ENCODE results near the gene ZNF766. TPM values are rescaled to one million over a fixed set of nuclear protein-coding genes. Genes with fewer than 3 reads are reported as not detected.
A peak's percentile ranks its signal among the peaks of the same experiment; 100 is the strongest.

The ZNF766 gene
- total and polyA plus RNA-seq, 9 of the 15 experiments (the other 6 are each of a cell fraction or from before 2014, with no cell fraction given), result 6.7 to 23.0 (median 11.2) TPM

GRCh38 chr19:52296773-52297600 lies 27.6 kb downstream of the ZNF766 start, which contains the start of gene ZNF480 (continued):
- TF ChIP-seq, protein P1, sequence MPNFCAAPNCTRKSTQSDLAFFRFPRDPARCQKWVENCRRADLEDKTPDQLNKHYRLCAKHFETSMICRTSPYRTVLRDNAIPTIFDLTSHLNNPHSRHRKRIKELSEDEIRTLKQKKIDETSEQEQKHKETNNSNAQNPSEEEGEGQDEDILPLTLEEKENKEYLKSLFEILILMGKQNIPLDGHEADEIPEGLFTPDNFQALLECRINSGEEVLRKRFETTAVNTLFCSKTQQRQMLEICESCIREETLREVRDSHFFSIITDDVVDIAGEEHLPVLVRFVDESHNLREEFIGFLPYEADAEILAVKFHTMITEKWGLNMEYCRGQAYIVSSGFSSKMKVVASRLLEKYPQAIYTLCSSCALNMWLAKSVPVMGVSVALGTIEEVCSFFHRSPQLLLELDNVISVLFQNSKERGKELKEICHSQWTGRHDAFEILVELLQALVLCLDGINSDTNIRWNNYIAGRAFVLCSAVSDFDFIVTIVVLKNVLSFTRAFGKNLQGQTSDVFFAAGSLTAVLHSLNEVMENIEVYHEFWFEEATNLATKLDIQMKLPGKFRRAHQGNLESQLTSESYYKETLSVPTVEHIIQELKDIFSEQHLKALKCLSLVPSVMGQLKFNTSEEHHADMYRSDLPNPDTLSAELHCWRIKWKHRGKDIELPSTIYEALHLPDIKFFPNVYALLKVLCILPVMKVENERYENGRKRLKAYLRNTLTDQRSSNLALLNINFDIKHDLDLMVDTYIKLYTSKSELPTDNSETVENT (CRISPR knock-in tag; IDR thresholded peaks at IDR 0.05), result no peak
- TF ChIP-seq ZNF589 (CRISPR knock-in tag; IDR thresholded peaks at IDR 0.05; ENCODE audit: low read depth), result no peak
- TF ChIP-seq PHF20 (IDR thresholded peaks at IDR 0.05; ENCODE audit: partially characterized antibody), result peak; percentile 78
- TF ChIP-seq PHF8 (IDR thresholded peaks at IDR 0.05; ENCODE audit: borderline replicate concordance, low read length), result peak; percentile 87
- TF ChIP-seq SRSF7 (optimal IDR thresholded peaks at IDR 0.05; ENCODE audit: low read depth, low read length), result no peak
- TF ChIP-seq NKRF (IDR thresholded peaks at IDR 0.05; ENCODE audit: borderline replicate concordance), result peak; percentile 85; the same call in 1 of the 2 replicates
- peak; percentile 79 for TF ChIP-seq POLR2G (IDR thresholded peaks at IDR 0.05; ENCODE audit: low read depth, low read length)
- 0 out of 2 replicates have a peak, but pooled peaks have one; percentile 30 for TF ChIP-seq CBX1 (IDR thresholded peaks at IDR 0.05; ENCODE audit: low read depth)
- TF ChIP-seq CEBPB (tag; IDR thresholded peaks at IDR 0.05), result no peak
- TF ChIP-seq TAF7 (tag; IDR thresholded peaks at IDR 0.05), result peak; percentile 46; the same call in 1 of the 2 replicates
- TF ChIP-seq ZHX1 (conservative IDR thresholded peaks at IDR 0.05; ENCODE audit: low read length), result no peak
- TF ChIP-seq CHD4 (IDR thresholded peaks at IDR 0.05; ENCODE audit: insufficient read depth, insufficient replicate concordance, low read depth, low read length, poor library complexity, severe bottlenecking), result no peak
- TF ChIP-seq, protein P2, sequence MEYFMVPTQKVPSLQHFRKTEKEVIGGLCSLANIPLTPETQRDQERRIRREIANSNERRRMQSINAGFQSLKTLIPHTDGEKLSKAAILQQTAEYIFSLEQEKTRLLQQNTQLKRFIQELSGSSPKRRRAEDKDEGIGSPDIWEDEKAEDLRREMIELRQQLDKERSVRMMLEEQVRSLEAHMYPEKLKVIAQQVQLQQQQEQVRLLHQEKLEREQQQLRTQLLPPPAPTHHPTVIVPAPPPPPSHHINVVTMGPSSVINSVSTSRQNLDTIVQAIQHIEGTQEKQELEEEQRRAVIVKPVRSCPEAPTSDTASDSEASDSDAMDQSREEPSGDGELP (CRISPR knock-in tag; IDR thresholded peaks at IDR 0.05; ENCODE audit: borderline replicate concordance), result peak; percentile 38; the same call in 1 of the 2 replicates
- TF ChIP-seq BCL6 (CRISPR knock-in tag; IDR thresholded peaks at IDR 0.05), result no peak
- no peak for TF ChIP-seq MED1 (CRISPR knock-in tag; IDR thresholded peaks at IDR 0.05; ENCODE audit: borderline replicate concordance)
- no peak for TF ChIP-seq RFX5 (IDR thresholded peaks at IDR 0.05; ENCODE audit: low read depth, low read length)
